Endodermal cell (in vitro differentiated cells): Measurements from ENCODE around the gene SYNJ2. TPM values are rescaled to one million over a fixed set of nuclear protein-coding genes. Genes with fewer than 3 reads are reported as not detected.

ENCODE experiments used
- DNase-seq: peaks from one replicate; pipeline ENCODE4 v3.0.0-alpha.2; 2017
- H3K27ac ChIP-seq: 2 replicates; pipeline ENCODE4 v1.5.1; 2013; ENCODE audit warnings: mild to moderate bottlenecking, low read depth, low read length, moderate library complexity
- H3K27me3 ChIP-seq: 2 replicates; pipeline ENCODE4 v1.6.1; 2013; ENCODE audit warnings: mild to moderate bottlenecking, low read length, moderate library complexity; ENCODE audit not compliant: insufficient read depth, control insufficient read depth, poor library complexity, severe bottlenecking
- H3K36me3 ChIP-seq: 2 replicates; pipeline ENCODE4 v1.7.0; 2013; ENCODE audit warnings: mild to moderate bottlenecking, low read length, moderate library complexity; ENCODE audit not compliant: control insufficient read depth, insufficient read depth
- H3K4me1 ChIP-seq: one replicate; pipeline ENCODE4 v1.7.0; 2013; ENCODE audit warnings: low read length; ENCODE audit not compliant: control insufficient read depth, insufficient read depth
- H3K4me3 ChIP-seq: 2 replicates; pipeline ENCODE4 v1.5.1; 2013; ENCODE audit warnings: mild to moderate bottlenecking, low read length, moderate library complexity
- H3K9ac ChIP-seq: 2 replicates; pipeline ENCODE4 v1.6.1; 2013; ENCODE audit warnings: mild to moderate bottlenecking, low read length, moderate library complexity; ENCODE audit not compliant: poor library complexity, severe bottlenecking; ENCODE audit errors: extremely low read depth
- H3K9me3 ChIP-seq: 2 replicates; pipeline ENCODE4 v1.6.1; 2013; ENCODE audit warnings: mild to moderate bottlenecking, low read length, moderate library complexity; ENCODE audit not compliant: control insufficient read depth
- H3K27ac Mint-ChIP-seq: 2 replicates; pipeline ENCODE4 v1.8.0; 2020; ENCODE audit warnings: mixed read lengths
- H3K27me3 Mint-ChIP-seq: 2 replicates; pipeline ENCODE4 v1.8.0; 2021; ENCODE audit warnings: mild to moderate bottlenecking, mixed read lengths; ENCODE audit not compliant: insufficient read depth
- H3K36me3 Mint-ChIP-seq: 2 replicates; pipeline ENCODE4 v1.8.0; 2020; ENCODE audit warnings: low read depth, mixed read lengths
- H3K4me1 Mint-ChIP-seq: 2 replicates; pipeline ENCODE4 v1.8.0; 2020; ENCODE audit warnings: mixed read lengths
- H3K4me3 Mint-ChIP-seq: 2 replicates; pipeline ENCODE4 v1.8.0; 2020; ENCODE audit warnings: mild to moderate bottlenecking, moderate library complexity, mixed read lengths
- H3K9me3 Mint-ChIP-seq: 2 replicates; pipeline ENCODE4 v1.8.0; 2020; ENCODE audit warnings: mild to moderate bottlenecking, mixed read lengths
- CTCF ChIP-seq: fragments of 200-600 bp; sonication (generic); conservative IDR thresholded peaks from 2 replicates; pipeline ENCODE4 v1.5.0; 2021; ENCODE audit warnings: antibody characterized with exemption, mild to moderate bottlenecking
- WGBS, 2 experiments: methylation state at CpG; one replicate each; pipeline versions ENCODE4 v1.1.5 to v1.1.7; 2013; ENCODE audit warnings: missing lambda C conversion rate in 2 of 2, mixed read lengths in 1 of 2; ENCODE audit not compliant: insufficient coverage in 1 of 2, insufficient read length in 1 of 2; 5-methylcytosine and 5-hydroxymethylcytosine counted together
- total RNA-seq, 2 donors: library from RNA; stranded (reverse); fragmentation: NEBNext Ultra II Directional in 1 of 2; extraction: Animal tissue kit (Norgen Biotek cat#: 25700) in 1 of 2; gene quantifications; 2 replicates in 1 of 2; 3 replicates in 1 of 2; pipeline ENCODE4 v1.2.1, GENCODE V29; 2021

SYNJ2 gene
- total RNA-seq, 2 donors from 2014 or later = 21.2 to 32.8 TPM

GRCh38 chr6:157993076-157993475 lies 11.4 kb downstream of the SYNJ2 start:
- WGBS, 2 experiments = 100% methylated on average over 2 of the region's 3 CpGs
- no peak overlapping the region for H3K9ac ChIP-seq
- H3K4me1 Mint-ChIP-seq = peaks cover 28% of the 10 kb centered on the region
- H3K4me1 ChIP-seq = no peaks in the 10 kb centered on the region
- no peaks in the 10 kb centered on the region for H3K36me3 Mint-ChIP-seq
- H3K27ac ChIP-seq = no peak overlapping the region
- H3K4me3 ChIP-seq = no peak overlapping the region
- no peaks in the 10 kb centered on the region for H3K9me3 ChIP-seq
- no peaks in the 10 kb centered on the region for H3K27me3 Mint-ChIP-seq
- no peak for DNase-seq
- TF ChIP-seq CTCF = no peak
- H3K36me3 ChIP-seq = no peaks in the 10 kb centered on the region
- H3K27ac Mint-ChIP-seq = no peak overlapping the region
- H3K27me3 ChIP-seq = no peaks in the 10 kb centered on the region
- H3K9me3 Mint-ChIP-seq = peaks cover 3% of the 10 kb centered on the region
- no peak overlapping the region for H3K4me3 Mint-ChIP-seq

- Histone ChIP-seq H3K4me1 (no peaks in the 10 kb centered on the region), H3K9ac (no peak overlapping the region), H3K27me3 (no peaks in the 10 kb centered on the region), H3K27ac (no peak overlapping the region), H3K36me3 (no peaks in the 10 kb centered on the region), H3K9me3 (no peaks in the 10 kb centered on the region), H3K4me3 (no peak overlapping the region)
- no peak for TF ChIP-seq CTCF
- Mint-ChIP-seq H3K27ac (no peak overlapping the region), H3K4me3 (no peak overlapping the region), H3K4me1 (peaks cover 27% of the 10 kb centered on the region), H3K36me3 (no peaks in the 10 kb centered on the region), H3K9me3 (peaks cover 3% of the 10 kb centered on the region), H3K27me3 (no peaks in the 10 kb centered on the region)
- 89 to 91% methylated on average over 6 to 7 of the region's 7 CpGs for WGBS, 2 experiments
- DNase-seq = no peak
Measured at GRCh38 chr6:157994125-157994795, 12.6 kb downstream of the SYNJ2 start.

- no peak overlapping the region for H3K4me3 ChIP-seq
- peaks cover 3% of the 10 kb centered on the region for H3K9me3 Mint-ChIP-seq
- H3K27ac Mint-ChIP-seq = no peak overlapping the region
- peaks cover 22% of the 10 kb centered on the region for H3K4me1 Mint-ChIP-seq
- H3K27ac ChIP-seq = no peak overlapping the region
- no peaks in the 10 kb centered on the region for H3K27me3 ChIP-seq
- TF ChIP-seq CTCF = no peak
- H3K9me3 ChIP-seq = no peaks in the 10 kb centered on the region
- H3K36me3 ChIP-seq = no peaks in the 10 kb centered on the region
- DNase-seq = no peak
- H3K4me1 ChIP-seq = no peaks in the 10 kb centered on the region
- no peaks in the 10 kb centered on the region for H3K36me3 Mint-ChIP-seq
- H3K9ac ChIP-seq = no peak overlapping the region
- no peaks in the 10 kb centered on the region for H3K27me3 Mint-ChIP-seq
- WGBS, 2 experiments = 94 to 97% methylated on average over 9 to 12 of the region's 12 CpGs
- no peak overlapping the region for H3K4me3 Mint-ChIP-seq
Measured at GRCh38 chr6:157995458-157995857, 13.8 kb downstream of the SYNJ2 start.
